Astrocyte of the spinal cord (primary cell): Measurements from ENCODE around the gene STXBP5.
"Not testable (repeated sequence)": the region's sequence is repeated elsewhere in the genome, so short reads cannot be mapped to it uniquely, and the experiment has no call there.

Experiments
- DNase-seq: peaks from one replicate; pipeline ENCODE4 v3.0.0; 2011; ENCODE audit warnings: low read depth, low spot score
- H3K4me3 ChIP-seq: 2 replicates; pipeline ENCODE4 v1.5.1; 2011; ENCODE audit warnings: low read depth, mild to moderate bottlenecking, low read length, moderate library complexity
- CTCF ChIP-seq: IDR thresholded peaks from 2 replicates; pipeline ENCODE4 v1.5.1; 2012; ENCODE audit warnings: low read depth, mild to moderate bottlenecking, low read length, inconsistent platforms
- in situ Hi-C: cut with HindIII; loops from 2 replicates; pipeline ENCODE4 v1.10.0; 2017; ENCODE audit warnings: low sequenced_read_pairs

The STXBP5 gene

GRCh38 chr6:147246853-147247635 is 42.8 kb downstream of the STXBP5 start:
- DNase-seq: no peak
- in situ Hi-C loops: no loop called here

GRCh38 chr6:147248859-147249258 is 44.6 kb downstream of the STXBP5 start:
- DNase-seq: no peak
- in situ Hi-C loops: no loop called here
- H3K4me3 ChIP-seq: no peak overlapping the region
- TF ChIP-seq CTCF: no peak

More at GRCh38 chr6:147246853-147247635, 42.8 kb downstream of the STXBP5 start:
- no peak for TF ChIP-seq CTCF
- H3K4me3 ChIP-seq: no peak overlapping the region

- in situ Hi-C loops: no loop called here
- no peak overlapping the region for H3K4me3 ChIP-seq
- no peak for DNase-seq
- no peak for TF ChIP-seq CTCF
Observed at GRCh38 chr6:147251072-147251471, 46.9 kb downstream of the STXBP5 start.

GRCh38 chr6:147254929-147255473 is 50.8 kb downstream of the STXBP5 start:
- DNase-seq, H3K4me3 ChIP-seq, in situ Hi-C loops: not testable (repeated sequence)

GRCh38 chr6:147255948-147256674 is 51.9 kb downstream of the STXBP5 start:
- TF ChIP-seq CTCF: no peak
- no peak overlapping the region for H3K4me3 ChIP-seq
- DNase-seq: no peak
- in situ Hi-C loops: no loop called here

GRCh38 chr6:147257760-147258159 is 53.5 kb downstream of the STXBP5 start:
- H3K4me3 ChIP-seq: no peak overlapping the region
- no peak for DNase-seq
- TF ChIP-seq CTCF: no peak
- in situ Hi-C loops: no loop called here

GRCh38 chr6:147260091-147260490 is 55.9 kb downstream of the STXBP5 start:
- H3K4me3 ChIP-seq: no peak overlapping the region
- in situ Hi-C loops: no loop called here
- DNase-seq: no peak
- TF ChIP-seq CTCF: no peak
